Heart left ventricle (tissue), 16 donors: Measurements from ENCODE around the gene FYCO1. TPM values are rescaled to one million over a fixed set of nuclear protein-coding genes. Genes with fewer than 3 reads are reported as not detected.

Source experiments
- ATAC-seq, 4 donors: fragments of 200-7000 bp; cut with Tn5 transposase; one replicate each; pipeline ENCODE4 v1.9.1; 2020 to 2022; ENCODE audit warnings: moderate library complexity in 4 of 4, mild to moderate bottlenecking in 3 of 4, moderate number of reproducible peaks in 1 of 4
- DNase-seq, 5 donors: peaks; one replicate each; pipeline ENCODE4 v3.0.0-alpha.2; 2020
- H3K27ac ChIP-seq, 12 donors: fragments of 200-600 bp; sonication (generic) in 4 of 12; one replicate each; pipeline versions ENCODE4 v1.5.0 to v1.8.0; 2016 to 2022; ENCODE audit warnings: mild to moderate bottlenecking in 2 of 12
- H3K27me3 ChIP-seq, 9 donors: fragments of 200-600 bp; sonication (generic) in 2 of 9; one replicate each; pipeline versions ENCODE4 v1.5.1 to v1.8.0; 2016 to 2022; ENCODE audit warnings: mild to moderate bottlenecking in 3 of 9
- H3K36me3 ChIP-seq, 9 donors: fragments of 200-600 bp; sonication (generic) in 2 of 9; one replicate each; pipeline versions ENCODE4 v1.5.0 to v1.8.0; 2018 to 2022; ENCODE audit warnings: mild to moderate bottlenecking in 2 of 9
- H3K4me1 ChIP-seq, 12 donors: fragments of 200-600 bp; sonication (generic) in 4 of 12; one replicate each; pipeline versions ENCODE4 v1.5.0 to v1.8.0; 2016 to 2022; ENCODE audit warnings: mild to moderate bottlenecking in 3 of 12
- H3K4me3 ChIP-seq, 12 donors: fragments of 200-600 bp; sonication (generic) in 4 of 12; one replicate each; pipeline versions ENCODE4 v1.5.0 to v1.8.0; 2017 to 2022; ENCODE audit warnings: mild to moderate bottlenecking in 9 of 12, moderate library complexity in 4 of 12
- H3K9me3 ChIP-seq, 12 donors: fragments of 200-600 bp; sonication (generic) in 4 of 12; one replicate each; pipeline versions ENCODE4 v1.5.0 to v1.8.0; 2016 to 2022; ENCODE audit warnings: mild to moderate bottlenecking in 1 of 12
- POLR2A ChIP-seq, 2 donors: fragments of 450-650 bp; IDR thresholded peaks; one replicate each; pipeline ENCODE4 v1.6.1; 2017; ENCODE audit warnings: antibody characterized with exemption in 2 of 2, mild to moderate bottlenecking in 2 of 2, moderate library complexity in 2 of 2
- WGBS, 4 donors: extraction: QIAGEN DNeasy Blood & Tissue Kit in 2 of 4; methylation state at CpG; one replicate each; pipeline versions ENCODE4 v1.1.5 to v1.1.7; 2013 to 2018; 5-methylcytosine and 5-hydroxymethylcytosine counted together
- intact Hi-C, 10 donors: fragments of 100-400 bp; cut with DNase I; formaldehyde crosslinking; loops; one replicate each; pipeline versions ENCODE4 v1.11.1 to v1.14.2; 2022
- polyA plus RNA-seq, 2 donors: library from polyadenylated mRNA; stranded (reverse); fragments of 200-250 nt; gene quantifications; one replicate each; pipeline ENCODE4 v1.2.3, GENCODE V29; 2013
- total RNA-seq, 9 donors: library from RNA; depleted of rRNA in 2 of 9; stranded (reverse); fragments of >200 nt in 2 of 9; fragmentation: NEBNext Ultra II Directional in 3 of 9; extraction: Animal tissue kit (Norgen Biotek cat#: 25700) in 3 of 9; gene quantifications; one replicate each; pipeline versions ENCODE4 v1.1.0 to v1.2.4, GENCODE V29; 2016 to 2023
- TF ChIP-seq, protein P1 (sequence below), 12 donors: fragments of 200-600 bp; sonication (generic) in 4 of 12; IDR thresholded peaks; one replicate each; pipeline versions ENCODE4 v1.5.0 to v1.8.0; 2018 to 2022; ENCODE audit warnings: antibody characterized with exemption in 12 of 12, mild to moderate bottlenecking in 5 of 12
- donor health status: ischemic (EF 13 %, LVEDD 7.1; RV severe dilation, severe dysfunction).
- donor health status: healthy with polysubstance abuse.
- donor health status: DM: no; HTN: yes; CAD: no.
- donor health status: DM: no; HTN: no; CAD: no.
- donor health status: ischemic (EF 25% LVEDD 6.9; RV normal size, moderate dysfunction).
- donor health status: ischemic (EF 25% LVEDD 5.7; RV mildly dilated, moderate dysfunction).
- donor health status: healthy.
- donor health status: DM: yes; HTN: yes; CAD: no.
- donor health status: ischemic (EF 35%, LVEDD 5.7; RV mildly dilated, moderate dysfunction).
- donor health status: nonischemic (EF 11% LVEDD 7.7; RV severe dilation, severe dysfunction).
- donor health status: DM: yes; HTN: yes; CAD: no.
- donor health status: PGD.
- donor health status: ischemic (EF 29% LVEDD 5.4; RV normal size, mild dysfunction).
- donor health status: nonischemic (EF 23%, LVEDD 6.1; RV moderate dilation, normal function).

The FYCO1 gene
- total and polyA plus RNA-seq, 11 donors, result 18.5 to 195 (median 139) TPM

DNA sequence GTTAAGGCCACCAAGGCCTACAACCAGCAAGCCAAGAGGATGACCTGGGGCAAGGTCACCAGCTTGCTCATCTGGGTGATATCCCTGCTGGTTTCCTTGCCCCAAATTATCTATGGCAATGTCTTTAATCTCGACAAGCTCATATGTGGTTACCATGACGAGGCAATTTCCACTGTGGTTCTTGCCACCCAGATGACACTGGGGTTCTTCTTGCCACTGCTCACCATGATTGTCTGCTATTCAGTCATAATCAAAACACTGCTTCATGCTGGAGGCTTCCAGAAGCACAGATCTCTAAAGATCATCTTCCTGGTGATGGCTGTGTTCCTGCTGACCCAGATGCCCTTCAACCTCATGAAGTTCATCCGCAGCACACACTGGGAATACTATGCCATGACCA lies 48.7 kb downstream of the FYCO1 start:
- no peak overlapping the region for H3K4me3 ChIP-seq
- no peak for ATAC-seq
- peak overlapping the region in 4 of 12 donors; percentile 16 to 43 (median 24) for H3K27ac ChIP-seq
- peaks cover 0 to 90% (median 74%) of the 10 kb centered on the region in 9 donors for H3K36me3 ChIP-seq
- peaks cover 0 to 21% (median 6%) of the 10 kb centered on the region in 12 donors for H3K4me1 ChIP-seq
- no peaks in the 10 kb centered on the region for H3K27me3 ChIP-seq
- no peak for DNase-seq
- no peaks in the 10 kb centered on the region for H3K9me3 ChIP-seq
- TF ChIP-seq, protein P1, sequence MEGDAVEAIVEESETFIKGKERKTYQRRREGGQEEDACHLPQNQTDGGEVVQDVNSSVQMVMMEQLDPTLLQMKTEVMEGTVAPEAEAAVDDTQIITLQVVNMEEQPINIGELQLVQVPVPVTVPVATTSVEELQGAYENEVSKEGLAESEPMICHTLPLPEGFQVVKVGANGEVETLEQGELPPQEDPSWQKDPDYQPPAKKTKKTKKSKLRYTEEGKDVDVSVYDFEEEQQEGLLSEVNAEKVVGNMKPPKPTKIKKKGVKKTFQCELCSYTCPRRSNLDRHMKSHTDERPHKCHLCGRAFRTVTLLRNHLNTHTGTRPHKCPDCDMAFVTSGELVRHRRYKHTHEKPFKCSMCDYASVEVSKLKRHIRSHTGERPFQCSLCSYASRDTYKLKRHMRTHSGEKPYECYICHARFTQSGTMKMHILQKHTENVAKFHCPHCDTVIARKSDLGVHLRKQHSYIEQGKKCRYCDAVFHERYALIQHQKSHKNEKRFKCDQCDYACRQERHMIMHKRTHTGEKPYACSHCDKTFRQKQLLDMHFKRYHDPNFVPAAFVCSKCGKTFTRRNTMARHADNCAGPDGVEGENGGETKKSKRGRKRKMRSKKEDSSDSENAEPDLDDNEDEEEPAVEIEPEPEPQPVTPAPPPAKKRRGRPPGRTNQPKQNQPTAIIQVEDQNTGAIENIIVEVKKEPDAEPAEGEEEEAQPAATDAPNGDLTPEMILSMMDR (IDR thresholded peaks at IDR 0.05), result no peak
- TF ChIP-seq POLR2A (IDR thresholded peaks at IDR 0.05), result no peak
- WGBS, 4 donors, result 93 to 98% (median 97%) methylated on average over 3 of the region's 3 CpGs
- intact Hi-C loops, result loop anchor here in 1 of 10 donors (10.0 kb wide), 1 partner anchor 428 kb away; the partner anchor contains the start of gene CCR5

DNA sequence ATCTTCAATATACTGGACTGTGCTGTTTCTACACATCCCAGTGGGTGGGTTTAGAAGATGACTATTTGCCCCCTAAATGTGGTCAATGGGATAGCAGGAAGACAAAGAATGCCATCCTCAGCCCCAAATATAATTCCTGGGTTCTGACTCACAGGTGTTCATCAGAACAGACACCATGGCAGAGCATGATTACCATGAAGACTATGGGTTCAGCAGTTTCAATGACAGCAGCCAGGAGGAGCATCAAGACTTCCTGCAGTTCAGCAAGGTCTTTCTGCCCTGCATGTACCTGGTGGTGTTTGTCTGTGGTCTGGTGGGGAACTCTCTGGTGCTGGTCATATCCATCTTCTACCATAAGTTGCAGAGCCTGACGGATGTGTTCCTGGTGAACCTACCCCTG lies 49.3 kb downstream of the FYCO1 start:
- peaks cover 0 to 21% (median 6%) of the 10 kb centered on the region in 12 donors for H3K4me1 ChIP-seq
- H3K27ac ChIP-seq, result no peak overlapping the region
- WGBS, 4 donors, result 89 to 100% (median 96%) methylated on average over 1 of the region's 1 CpG
- TF ChIP-seq, protein P1 (IDR thresholded peaks at IDR 0.05), result no peak
- no peak for TF ChIP-seq POLR2A (IDR thresholded peaks at IDR 0.05)
- ATAC-seq (no peak), DNase-seq (no peak)
- no peaks in the 10 kb centered on the region for H3K9me3 ChIP-seq
- intact Hi-C loops, result loop anchor here in 1 of 10 donors (10.0 kb wide), 1 partner anchor 428 kb away; the partner anchor contains the start of gene CCR5
- H3K4me3 ChIP-seq, result no peak overlapping the region
- H3K36me3 ChIP-seq, result peaks cover 0 to 84% (median 68%) of the 10 kb centered on the region in 9 donors
- H3K27me3 ChIP-seq, result no peaks in the 10 kb centered on the region

DNA sequence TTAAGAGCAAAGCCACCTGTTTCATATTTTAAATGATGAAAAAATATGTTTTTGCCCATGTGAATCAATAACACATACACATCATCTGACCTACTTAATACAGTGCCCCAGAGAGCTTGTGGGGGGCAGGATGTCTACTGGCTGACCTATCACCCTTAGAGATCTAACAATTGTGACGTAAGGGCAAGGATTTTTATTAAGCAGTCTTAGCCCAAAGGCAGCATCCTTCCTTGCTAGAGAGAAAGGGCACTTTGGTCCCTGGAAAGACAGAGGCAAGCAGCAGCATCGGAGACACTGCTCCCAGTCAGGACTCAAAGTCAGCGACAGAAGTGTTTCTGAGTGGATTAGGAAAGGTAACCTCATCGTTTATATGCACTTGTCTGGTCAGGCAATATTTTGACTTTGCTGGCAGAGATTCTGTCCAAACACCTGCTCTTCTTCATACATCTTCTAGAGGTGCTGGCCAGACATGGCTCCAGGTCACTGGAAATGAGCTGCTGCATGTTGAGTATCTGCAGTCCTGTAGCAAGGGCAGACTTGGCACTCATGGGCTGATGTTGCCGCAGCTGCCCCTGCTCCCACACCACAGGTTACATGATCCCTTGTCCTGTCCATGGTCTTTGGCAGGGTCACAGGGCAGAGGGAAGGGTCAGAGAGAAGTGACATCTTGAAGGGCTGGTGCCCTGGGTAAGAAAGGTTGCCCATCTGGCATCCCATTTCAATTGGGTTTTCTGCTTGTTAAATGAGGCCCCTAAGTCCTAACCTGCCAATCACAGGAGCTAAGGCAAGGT lies 50.6 kb downstream of the FYCO1 start:
- H3K27me3 ChIP-seq, result no peaks in the 10 kb centered on the region
- 89 to 97% (median 94%) methylated on average over 5 of the region's 5 CpGs for WGBS, 4 donors
- H3K9me3 ChIP-seq, result no peaks in the 10 kb centered on the region
- ATAC-seq (no peak), DNase-seq (peak in 1 of 5 donors; percentile 28)
- H3K4me1 ChIP-seq, result peaks cover 0 to 22% (median 5%) of the 10 kb centered on the region in 12 donors
- intact Hi-C loops, result loop anchor here in 1 of 10 donors (10.0 kb wide), 1 partner anchor 430 kb away; the partner anchor contains the start of gene CCR5
- peak overlapping the region in 1 of 12 donors; percentile 46 for H3K27ac ChIP-seq
- TF ChIP-seq, protein P1 (IDR thresholded peaks at IDR 0.05), result no peak
- TF ChIP-seq POLR2A (IDR thresholded peaks at IDR 0.05), result no peak
- peaks cover 0 to 72% (median 55%) of the 10 kb centered on the region in 9 donors for H3K36me3 ChIP-seq
- peak overlapping the region in 1 of 12 donors; percentile 15 for H3K4me3 ChIP-seq

DNA sequence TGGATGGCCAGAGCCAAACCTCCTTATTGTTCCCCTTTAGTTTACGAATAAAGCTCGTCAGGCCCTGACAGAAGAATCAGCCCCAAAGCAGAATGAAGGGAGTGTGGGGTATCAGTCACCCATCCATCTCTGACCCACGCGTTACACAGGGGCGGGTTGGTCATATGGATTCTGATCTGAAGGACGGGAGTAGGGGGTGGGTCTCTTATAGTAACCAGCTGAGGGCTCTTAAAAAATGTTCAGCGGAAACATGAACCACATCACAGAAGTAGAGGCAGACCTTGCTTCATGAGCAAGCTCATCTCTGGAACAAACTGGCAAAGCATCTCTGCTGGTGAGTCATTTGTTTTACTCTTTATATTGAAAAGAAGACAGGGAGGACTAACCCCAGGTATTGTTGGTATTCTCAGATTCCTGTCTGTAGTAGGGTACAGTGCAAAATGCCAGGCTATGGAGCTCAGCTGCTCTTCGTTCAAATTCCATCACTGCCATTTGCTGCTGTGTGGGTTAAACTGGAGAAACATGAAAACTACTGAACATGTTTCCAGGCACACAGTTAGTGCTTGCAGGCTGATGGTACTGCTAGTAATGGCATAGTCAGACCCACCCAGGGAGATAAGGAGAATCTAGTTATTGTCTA lies 52.3 kb downstream of the FYCO1 start, which contains the start of gene CXCR6:
CXCR6 (plus strand) TSS at position 258 of the 640 bp plus-strand sequence. CDS start 3,018 bp downstream, outside the sequence.
- ATAC-seq (no peak), DNase-seq (no peak)
- Histone ChIP-seq H3K9me3 (no peaks in the 10 kb centered on the region), H3K4me3 (peak within 1 kb of the TSS in 1 of 12 donors; percentile 15), H3K36me3 (peaks cover 0 to 60% (median 38%) of the 10 kb centered on the region in 9 donors), H3K27me3 (no peaks in the 10 kb centered on the region), H3K4me1 (peaks cover 0 to 30% (median 8%) of the 10 kb centered on the region in 12 donors), H3K27ac (peak within 1 kb of the TSS in 1 of 12 donors; percentile 56)
- 92 to 98% (median 95%) methylated on average over 8 of the region's 8 CpGs for WGBS, 4 donors
- intact Hi-C loops, result loop anchor here in 1 of 10 donors (10.0 kb wide), 1 partner anchor 431 kb away; the partner anchor contains the start of gene CCR5
- TF ChIP-seq POLR2A (IDR thresholded peaks at IDR 0.05), result no peak
- TF ChIP-seq, protein P1 (IDR thresholded peaks at IDR 0.05), result no peak
